A673 (cell line): ENCODE data around the gene DNAH8.

Experiments used
- EZH2 ChIP-seq: fragments of 200-600 bp; sonication (generic); IDR thresholded peaks from 2 replicates; pipeline ENCODE4 v1.6.1; 2017; ENCODE audit warnings: borderline replicate concordance, low read depth, mild to moderate bottlenecking, mixed read lengths, antibody characterized with exemption, low read length; ENCODE audit not compliant: poor library complexity, severe bottlenecking
- TF ChIP-seq, protein P1 (sequence below): fragments of 300-800, 200-600 bp; sonication (generic); conservative IDR thresholded peaks from 2 replicates; pipeline ENCODE4 v1.5.1; 2017; ENCODE audit warnings: low read depth, mild to moderate bottlenecking, antibody characterized with exemption, low read length, moderate library complexity, mixed read lengths

DNA sequence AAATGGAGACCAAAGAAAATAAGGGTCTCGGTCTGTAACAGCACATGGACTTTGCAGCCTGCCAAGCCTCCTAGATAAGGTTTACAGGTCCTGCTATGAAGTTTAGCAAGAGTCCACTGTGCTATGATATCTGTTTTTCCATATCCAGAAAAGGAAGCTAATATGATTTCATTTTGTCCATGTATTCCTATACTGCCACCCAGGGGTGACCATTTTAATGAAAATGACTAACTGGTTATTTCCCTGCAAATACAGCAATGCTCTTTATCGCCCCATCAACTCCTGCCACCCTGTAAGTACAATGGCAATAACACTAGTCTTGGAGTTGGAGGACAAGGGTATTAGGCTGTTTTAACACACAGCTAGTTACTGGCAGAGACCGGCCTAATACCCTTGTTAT lies 218.3 kb downstream of the DNAH8 start:
- TF ChIP-seq, protein P1, sequence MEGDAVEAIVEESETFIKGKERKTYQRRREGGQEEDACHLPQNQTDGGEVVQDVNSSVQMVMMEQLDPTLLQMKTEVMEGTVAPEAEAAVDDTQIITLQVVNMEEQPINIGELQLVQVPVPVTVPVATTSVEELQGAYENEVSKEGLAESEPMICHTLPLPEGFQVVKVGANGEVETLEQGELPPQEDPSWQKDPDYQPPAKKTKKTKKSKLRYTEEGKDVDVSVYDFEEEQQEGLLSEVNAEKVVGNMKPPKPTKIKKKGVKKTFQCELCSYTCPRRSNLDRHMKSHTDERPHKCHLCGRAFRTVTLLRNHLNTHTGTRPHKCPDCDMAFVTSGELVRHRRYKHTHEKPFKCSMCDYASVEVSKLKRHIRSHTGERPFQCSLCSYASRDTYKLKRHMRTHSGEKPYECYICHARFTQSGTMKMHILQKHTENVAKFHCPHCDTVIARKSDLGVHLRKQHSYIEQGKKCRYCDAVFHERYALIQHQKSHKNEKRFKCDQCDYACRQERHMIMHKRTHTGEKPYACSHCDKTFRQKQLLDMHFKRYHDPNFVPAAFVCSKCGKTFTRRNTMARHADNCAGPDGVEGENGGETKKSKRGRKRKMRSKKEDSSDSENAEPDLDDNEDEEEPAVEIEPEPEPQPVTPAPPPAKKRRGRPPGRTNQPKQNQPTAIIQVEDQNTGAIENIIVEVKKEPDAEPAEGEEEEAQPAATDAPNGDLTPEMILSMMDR = peak; percentile 46
- no peak for TF ChIP-seq EZH2
